Stimulated activated CD4-positive, alpha-beta T cell treated with anti-CD3 and anti-CD28 coated beads, Interleukin-12 subunit alpha, Interleukin-12 subunit beta, amount 100 ng/mL, for 48 hours (primary cell): ENCODE data around the gene SSUH2.
"Not testable (repeated sequence)": the region's sequence is repeated elsewhere in the genome, so short reads cannot be mapped to it uniquely, and the experiment has no call there.

Experiments used
- DNase-seq, 3 donors: peaks; one replicate each; pipeline ENCODE4 v3.0.0-alpha.2; 2020; ENCODE audit warnings: low read depth in 2 of 3, low spot score in 1 of 3

The SSUH2 gene

DNA sequence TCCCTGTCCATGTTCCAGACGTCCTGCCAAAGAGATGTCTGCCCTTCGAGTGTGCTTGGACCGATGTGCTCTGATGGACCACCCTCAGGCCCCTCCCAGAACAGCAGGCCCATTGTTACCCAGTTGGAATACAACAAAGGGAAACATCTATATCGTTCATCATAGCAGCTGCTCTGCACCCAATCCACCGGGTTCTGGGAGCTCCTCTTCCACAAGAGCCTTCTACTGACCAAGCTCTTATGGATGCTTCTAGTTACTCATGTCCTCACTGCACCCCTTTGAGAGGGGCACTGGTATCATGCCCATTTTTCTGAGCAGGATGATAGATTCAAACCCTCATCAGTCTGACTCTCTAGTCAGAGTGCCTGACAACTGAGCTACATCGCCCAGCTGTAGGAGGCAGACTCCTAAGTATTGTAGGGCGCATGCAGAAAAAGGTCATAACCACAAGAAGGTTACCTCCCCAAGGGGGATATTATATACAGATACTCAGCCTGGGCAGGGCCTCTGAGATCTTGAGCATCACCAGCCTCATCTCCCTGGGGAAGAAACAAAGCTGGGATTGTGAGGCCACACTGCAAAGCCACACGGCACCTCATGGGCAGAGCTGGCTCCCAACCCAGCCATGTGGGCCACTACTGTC lies at the start of gene SSUH2:
Gene SSUH2 (minus strand): TSS at position 51 of the 643 bp plus-strand sequence. CDS start 40 bp downstream, at position 11.
- no peak for DNase-seq

DNA sequence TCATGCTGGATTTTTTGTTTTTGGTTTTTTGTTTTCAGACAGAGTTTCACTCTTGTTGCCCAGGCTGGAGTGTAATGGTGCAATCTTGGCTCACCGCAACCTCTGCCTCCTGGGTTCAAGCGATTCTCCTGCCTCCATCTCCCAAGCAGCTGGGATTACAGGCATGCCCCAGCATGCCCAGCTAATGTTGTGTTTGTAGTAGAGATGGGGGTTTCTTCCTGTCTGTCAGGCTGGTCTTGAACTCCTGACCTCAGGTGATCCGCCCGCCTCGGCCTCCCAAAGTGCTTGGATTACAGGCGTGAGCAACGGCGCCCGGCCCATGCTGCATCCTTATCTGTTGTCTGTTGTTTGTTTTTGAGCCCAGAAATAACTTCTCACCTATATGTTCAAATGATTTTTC lies 46.7 kb upstream of the SSUH2 start:
- not testable (repeated sequence) for DNase-seq

- not testable (repeated sequence) for DNase-seq
Observed at GRCh38 chr3:8684992-8685391, 40.4 kb upstream of the SSUH2 start.

- not testable (repeated sequence) for DNase-seq
Observed at GRCh38 chr3:8682850-8683574, 38.4 kb upstream of the SSUH2 start.

- not testable (repeated sequence) for DNase-seq
Observed at GRCh38 chr3:8681881-8682538, 37.4 kb upstream of the SSUH2 start.

- DNase-seq, result no peak
Observed at GRCh38 chr3:8681349-8681748, 36.8 kb upstream of the SSUH2 start.

DNA sequence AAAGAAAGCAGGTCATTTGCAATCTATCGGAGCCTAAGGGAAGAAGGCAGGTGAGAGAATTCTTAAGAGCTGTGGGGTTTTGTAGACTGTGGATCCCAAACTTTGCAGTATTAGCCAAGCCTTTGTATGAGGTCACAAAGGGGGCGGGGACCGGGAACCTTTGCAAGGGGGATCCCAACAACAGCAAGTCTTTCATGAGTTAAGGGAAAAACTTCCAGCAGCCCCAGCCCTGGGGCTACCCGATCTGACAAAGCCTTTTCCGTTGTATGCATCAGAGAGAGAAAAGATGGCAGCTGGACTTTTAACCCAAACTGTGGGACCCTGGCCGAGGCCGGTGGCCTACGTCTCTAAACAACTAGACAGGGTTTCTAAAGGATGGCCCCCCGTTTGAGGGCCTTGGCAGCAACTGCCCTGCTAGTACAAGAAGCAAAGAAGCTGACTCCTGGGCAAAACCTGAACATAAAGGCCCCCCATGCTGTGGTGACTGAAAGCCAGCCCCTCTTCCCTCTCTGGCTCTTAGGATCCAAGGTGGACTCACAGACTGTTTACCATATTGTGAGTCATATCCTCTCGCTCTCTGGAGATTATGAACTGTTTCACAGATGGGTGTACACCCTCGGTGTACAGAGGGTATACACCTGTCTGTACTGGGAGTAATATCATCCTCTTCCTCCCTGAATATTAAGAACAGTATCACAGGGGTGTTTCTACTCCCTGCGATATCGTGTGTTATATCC lies 35.4 kb upstream of the SSUH2 start:
- not testable (repeated sequence) for DNase-seq

DNA sequence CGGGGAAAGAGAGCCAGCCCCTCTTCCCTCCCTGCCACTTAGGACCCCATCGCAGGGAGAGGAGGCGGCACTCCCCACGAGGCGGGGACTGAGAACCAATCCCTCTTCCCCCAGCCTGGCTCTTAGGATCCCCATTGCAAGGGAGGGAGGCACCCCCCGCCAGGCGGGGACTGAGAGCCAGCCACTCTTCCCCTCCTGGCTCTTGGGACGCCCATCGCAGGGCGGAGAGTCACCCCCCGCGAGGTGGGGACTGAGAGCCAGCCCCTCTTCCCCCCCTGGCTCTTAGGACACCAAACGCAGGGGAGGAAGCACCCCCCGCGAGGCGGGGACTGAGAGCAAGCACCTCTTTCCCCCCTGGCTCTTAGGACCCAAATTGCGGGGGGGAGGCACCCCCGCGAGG lies 34.2 kb upstream of the SSUH2 start:
- DNase-seq, result no peak

GRCh38 chr3:8677258-8677657 lies 32.7 kb upstream of the SSUH2 start:
- DNase-seq, result not testable (repeated sequence)

GRCh38 chr3:8675591-8675990 lies 31.0 kb upstream of the SSUH2 start:
- not testable (repeated sequence) for DNase-seq

- DNase-seq, result no peak
Observed at GRCh38 chr3:8673083-8673737, 28.6 kb upstream of the SSUH2 start.

- DNase-seq, result no peak
Observed at GRCh38 chr3:8669019-8669418, 24.4 kb upstream of the SSUH2 start.

DNA sequence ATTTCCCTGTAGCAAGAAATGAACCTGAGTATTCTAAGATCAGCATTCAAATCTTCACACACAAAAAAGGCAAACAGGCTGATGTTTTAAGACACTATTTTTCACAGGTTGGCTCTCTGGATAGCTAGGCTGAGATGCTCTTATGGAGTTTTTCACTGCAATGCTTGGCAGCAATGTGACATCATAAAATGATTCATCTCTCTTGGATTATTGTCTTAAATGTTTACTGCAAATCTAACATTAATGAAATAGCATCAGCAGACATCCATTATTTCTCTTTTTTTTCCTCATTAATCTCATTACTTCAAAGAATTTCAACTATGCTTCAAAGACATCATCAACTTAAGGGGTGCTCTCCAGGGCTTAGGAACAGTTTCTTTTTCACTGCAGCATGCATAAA lies 23.6 kb upstream of the SSUH2 start:
- no peak for DNase-seq

GRCh38 chr3:8667463-8668091 lies 23.0 kb upstream of the SSUH2 start:
- DNase-seq, result no peak

DNA sequence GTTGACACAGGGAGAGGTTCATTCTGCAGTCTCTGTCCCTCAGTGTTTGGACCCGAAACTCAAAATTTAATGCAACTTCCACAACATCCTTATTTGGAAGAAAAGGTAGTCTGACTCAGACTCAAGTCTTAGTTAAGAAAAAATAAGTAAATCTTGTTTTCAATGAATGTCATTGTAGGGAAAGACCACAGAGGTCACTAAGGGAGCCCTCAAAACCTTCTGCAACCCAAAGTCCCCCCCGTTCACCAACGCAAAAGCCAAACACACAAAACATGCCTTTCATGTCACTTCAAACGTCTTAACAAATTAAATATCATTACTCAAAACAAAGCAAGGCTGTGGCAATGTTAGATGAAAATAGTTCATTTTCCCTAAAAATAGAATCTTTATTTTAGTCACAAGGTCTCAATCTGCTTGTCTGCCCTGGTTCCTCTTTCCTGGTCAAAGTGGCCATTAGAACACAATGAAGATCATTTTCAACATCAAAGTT lies 20.9 kb upstream of the SSUH2 start:
- DNase-seq, result no peak

- peak; percentile 4 to 44 (median 28) for DNase-seq
Observed at GRCh38 chr3:8663177-8664061, 18.8 kb upstream of the SSUH2 start.

DNA sequence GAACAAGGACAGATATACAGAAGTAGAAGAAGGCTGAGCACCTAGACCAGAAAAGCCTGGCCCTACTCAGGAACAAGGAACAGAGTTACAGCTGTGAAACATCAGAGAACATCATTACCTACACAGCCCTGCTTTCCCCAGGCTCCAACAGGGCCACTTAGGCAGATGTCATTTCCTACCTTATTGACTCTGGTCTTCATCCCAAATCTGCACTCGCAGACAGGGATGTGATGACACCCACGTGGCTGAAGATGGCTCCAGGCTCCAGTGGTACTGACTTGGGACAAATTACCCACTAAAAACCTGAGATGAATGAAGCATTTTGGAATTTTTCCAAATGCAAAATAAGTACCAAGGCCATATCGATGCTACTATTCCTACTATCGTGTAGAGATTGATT lies 18.0 kb upstream of the SSUH2 start:
- no peak for DNase-seq

DNA sequence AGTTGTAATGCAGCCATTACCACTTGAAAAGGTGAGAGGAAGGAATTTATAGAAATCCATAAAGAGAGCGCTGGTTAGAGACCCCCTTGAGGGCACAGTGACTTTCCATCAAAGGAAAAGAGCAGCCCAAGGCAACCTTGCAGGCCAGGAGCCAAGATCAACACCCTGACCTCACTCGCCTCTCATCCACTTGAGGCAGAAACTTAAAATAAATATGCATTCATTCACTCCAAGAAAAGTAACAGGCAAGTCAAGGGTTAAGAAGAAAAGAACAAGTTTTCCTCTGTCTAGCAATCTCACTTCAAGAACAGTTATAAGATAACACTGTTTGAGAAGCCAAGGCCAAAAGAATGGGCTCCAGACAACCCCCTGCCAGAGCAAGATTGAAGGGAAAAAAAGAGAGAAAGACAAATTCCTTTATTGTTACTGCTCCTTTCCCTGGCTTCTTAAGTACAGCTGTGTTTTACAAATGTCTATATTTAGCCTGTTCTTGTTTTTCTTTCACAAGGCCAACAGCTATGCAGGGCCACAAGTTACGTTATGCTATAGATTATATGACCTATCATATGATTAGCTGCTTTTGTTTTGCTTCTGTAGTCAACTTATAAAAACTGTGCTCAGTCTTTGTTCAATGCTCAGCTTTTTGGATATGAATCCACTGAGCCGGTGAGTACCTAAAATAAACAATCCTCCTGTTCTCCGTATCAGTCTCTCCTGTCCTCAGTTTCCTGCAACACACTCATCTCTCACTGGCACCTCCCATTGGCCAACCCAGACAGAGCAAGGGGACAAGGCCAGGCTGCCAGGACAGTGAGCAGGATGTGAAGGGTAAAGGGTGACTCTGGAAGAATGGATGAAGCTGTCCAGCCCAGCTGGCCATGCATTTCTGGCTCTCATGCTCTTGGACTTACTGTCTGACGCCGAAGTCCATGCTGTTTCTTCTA lies 15.8 kb upstream of the SSUH2 start:
- DNase-seq, result no peak
